Loucy (cell line): ENCODE measurements around the gene TUBA1C.
A peak's percentile ranks its signal among the peaks of the same experiment; 100 is the strongest.

Experiments
- H2AFZ ChIP-seq: fragments of 200-600 bp; sonication (generic); 2 replicates; pipeline ENCODE4 v1.6.0; 2016; ENCODE audit warnings: antibody characterized with exemption, mild to moderate bottlenecking, low read length, moderate library complexity
- H3F3A ChIP-seq: fragments of 200-600 bp; 2 replicates; pipeline ENCODE4 v1.6.0; 2016; ENCODE audit warnings: antibody characterized with exemption, low read depth, mild to moderate bottlenecking
- H3K27me3 ChIP-seq: fragments of 200-600 bp; sonication (generic); 2 replicates; pipeline ENCODE4 v1.6.1; 2014; ENCODE audit warnings: low read length, mild to moderate bottlenecking; ENCODE audit not compliant: insufficient read depth, poor library complexity, severe bottlenecking
- H3K36me3 ChIP-seq: fragments of 200-600 bp; sonication (generic); 2 replicates; pipeline ENCODE4 v1.6.1; 2016; ENCODE audit warnings: low read length; ENCODE audit not compliant: insufficient read depth
- H3K4me1 ChIP-seq: fragments of 200-600 bp; sonication (generic); 2 replicates; pipeline ENCODE4 v1.5.1; 2014; ENCODE audit warnings: low read length, mild to moderate bottlenecking; ENCODE audit not compliant: insufficient read depth, poor library complexity, severe bottlenecking
- H3K4me2 ChIP-seq: fragments of 200-600 bp; sonication (generic); 2 replicates; pipeline ENCODE4 v1.6.0; 2014; ENCODE audit warnings: antibody characterized with exemption, low read length, low read depth, mild to moderate bottlenecking; ENCODE audit not compliant: poor library complexity, severe bottlenecking
- H3K4me3 ChIP-seq: fragments of 200-600 bp; sonication (generic); 2 replicates; pipeline ENCODE4 v1.5.1; 2014; ENCODE audit warnings: low read length, mild to moderate bottlenecking, mixed read lengths; ENCODE audit not compliant: poor library complexity, severe bottlenecking
- H3K79me2 ChIP-seq: fragments of 200-600 bp; sonication (generic); 2 replicates; pipeline ENCODE4 v1.6.1; 2014; ENCODE audit warnings: low read length; ENCODE audit not compliant: insufficient read depth
- H3K9ac ChIP-seq: fragments of 200-600 bp; sonication (generic); 2 replicates; pipeline ENCODE4 v1.6.0; 2014; ENCODE audit warnings: mild to moderate bottlenecking, low read depth, low read length, moderate library complexity; ENCODE audit not compliant: poor library complexity, severe bottlenecking
- H3K9me2 ChIP-seq: fragments of 200-600 bp; sonication (generic); replicated peaks from 2 replicates; pipeline ENCODE4 v1.6.1; 2016; ENCODE audit warnings: low read depth, low read length, mixed read lengths
- H3K9me3 ChIP-seq: fragments of 200-600 bp; sonication (generic); 2 replicates; pipeline ENCODE4 v1.6.1; 2014; ENCODE audit warnings: mild to moderate bottlenecking, antibody characterized with exemption, low read length, low read depth; ENCODE audit not compliant: insufficient read depth
- H4K20me1 ChIP-seq: fragments of 200-600 bp; sonication (generic); 2 replicates; pipeline ENCODE4 v1.6.0; 2014; ENCODE audit warnings: antibody characterized with exemption, low read length, mild to moderate bottlenecking; ENCODE audit not compliant: insufficient read depth, poor library complexity, severe bottlenecking
- CTCF ChIP-seq: fragments of 200-600 bp; sonication (generic); conservative IDR thresholded peaks from 2 replicates; pipeline ENCODE4 v1.5.1; 2014; ENCODE audit warnings: mild to moderate bottlenecking, antibody characterized with exemption, low read length
- EZH2phosphoT487 ChIP-seq: fragments of 200-600 bp; IDR thresholded peaks from 2 replicates; pipeline ENCODE4 v1.6.1; 2018; ENCODE audit warnings: antibody characterized with exemption, mild to moderate bottlenecking, moderate library complexity, borderline replicate concordance

The TUBA1C gene

GRCh38 chr12:49296836-49297694, 32.2 kb downstream of the TUBA1C start:
- H3K9ac ChIP-seq, result no peak overlapping the region

GRCh38 chr12:49297695-49298060, 32.8 kb downstream of the TUBA1C start:
- no peaks in the 10 kb centered on the region for H3K27me3 ChIP-seq
- no peaks in the 10 kb centered on the region for H4K20me1 ChIP-seq
- H3K4me1 ChIP-seq, result peaks cover 7% of the 10 kb centered on the region
- TF ChIP-seq EZH2phosphoT487 (no peak), CTCF (no peak)
- H3K4me2 ChIP-seq, result no peak overlapping the region
- H3K9ac ChIP-seq, result no peak overlapping the region
- H3F3A ChIP-seq, result no peaks in the 10 kb centered on the region
- H3K36me3 ChIP-seq, result no peaks in the 10 kb centered on the region
- no peaks in the 10 kb centered on the region for H3K9me3 ChIP-seq
- no peaks in the 10 kb centered on the region for H3K9me2 ChIP-seq
- no peak overlapping the region for H3K4me3 ChIP-seq
- H3K79me2 ChIP-seq, result no peaks in the 10 kb centered on the region
- no peak overlapping the region for H2AFZ ChIP-seq

More at GRCh38 chr12:49296836-49297694, 32.2 kb downstream of the TUBA1C start:
- Histone ChIP-seq H3K27me3 (no peaks in the 10 kb centered on the region), H3K9me2 (no peaks in the 10 kb centered on the region), H4K20me1 (no peaks in the 10 kb centered on the region), H3F3A (no peaks in the 10 kb centered on the region), H3K9me3 (no peaks in the 10 kb centered on the region), H3K4me3 (no peak overlapping the region), H3K36me3 (no peaks in the 10 kb centered on the region), H3K4me1 (peaks cover 7% of the 10 kb centered on the region), H2AFZ (no peak overlapping the region), H3K79me2 (no peaks in the 10 kb centered on the region), H3K4me2 (no peak overlapping the region)
- TF ChIP-seq CTCF, result no peak
- no peak for TF ChIP-seq EZH2phosphoT487

- no peak overlapping the region for H3K9ac ChIP-seq
Measured at GRCh38 chr12:49298160-49298559, 33.3 kb downstream of the TUBA1C start.

More at GRCh38 chr12:49298160-49298559, 33.3 kb downstream of the TUBA1C start:
- H3K9me2 ChIP-seq, result no peaks in the 10 kb centered on the region
- H3K36me3 ChIP-seq, result no peaks in the 10 kb centered on the region
- no peaks in the 10 kb centered on the region for H3K9me3 ChIP-seq
- H3K27me3 ChIP-seq, result no peaks in the 10 kb centered on the region
- no peak for TF ChIP-seq EZH2phosphoT487
- peak; percentile 51 for TF ChIP-seq CTCF
- no peak overlapping the region for H2AFZ ChIP-seq
- H3K4me2 ChIP-seq, result no peak overlapping the region
- H3K4me3 ChIP-seq, result no peak overlapping the region
- H3F3A ChIP-seq, result no peaks in the 10 kb centered on the region
- no peaks in the 10 kb centered on the region for H4K20me1 ChIP-seq
- H3K4me1 ChIP-seq, result peaks cover 7% of the 10 kb centered on the region
- H3K79me2 ChIP-seq, result no peaks in the 10 kb centered on the region
